Aortic smooth muscle cell (primary cell): ENCODE data around the gene PDXK. TPM values are rescaled to one million over a fixed set of nuclear protein-coding genes. Genes with fewer than 3 reads are reported as not detected.

Source experiments
- total RNA-seq: library from RNA; depleted of rRNA; stranded (reverse); fragments of >200 nt; gene quantifications from 2 replicates; pipeline ENCODE4 v1.2.3, GENCODE V29; 2014

PDXK gene
- total RNA-seq, result 115 and 147 TPM in 2 replicates

GRCh38 chr21:43718872-43719747, at the start of gene PDXK:
TSS of gene PDXK (plus strand) at chr21:43719129. CDS start at chr21:43719295, 166 bp downstream.

GRCh38 chr21:43775795-43776430, 57.0 kb downstream of the PDXK start, which contains the start of gene CSTB:
TSS of gene CSTB (minus strand) at chr21:43776308. CDS start at chr21:43776269, 39 bp downstream.

DNA sequence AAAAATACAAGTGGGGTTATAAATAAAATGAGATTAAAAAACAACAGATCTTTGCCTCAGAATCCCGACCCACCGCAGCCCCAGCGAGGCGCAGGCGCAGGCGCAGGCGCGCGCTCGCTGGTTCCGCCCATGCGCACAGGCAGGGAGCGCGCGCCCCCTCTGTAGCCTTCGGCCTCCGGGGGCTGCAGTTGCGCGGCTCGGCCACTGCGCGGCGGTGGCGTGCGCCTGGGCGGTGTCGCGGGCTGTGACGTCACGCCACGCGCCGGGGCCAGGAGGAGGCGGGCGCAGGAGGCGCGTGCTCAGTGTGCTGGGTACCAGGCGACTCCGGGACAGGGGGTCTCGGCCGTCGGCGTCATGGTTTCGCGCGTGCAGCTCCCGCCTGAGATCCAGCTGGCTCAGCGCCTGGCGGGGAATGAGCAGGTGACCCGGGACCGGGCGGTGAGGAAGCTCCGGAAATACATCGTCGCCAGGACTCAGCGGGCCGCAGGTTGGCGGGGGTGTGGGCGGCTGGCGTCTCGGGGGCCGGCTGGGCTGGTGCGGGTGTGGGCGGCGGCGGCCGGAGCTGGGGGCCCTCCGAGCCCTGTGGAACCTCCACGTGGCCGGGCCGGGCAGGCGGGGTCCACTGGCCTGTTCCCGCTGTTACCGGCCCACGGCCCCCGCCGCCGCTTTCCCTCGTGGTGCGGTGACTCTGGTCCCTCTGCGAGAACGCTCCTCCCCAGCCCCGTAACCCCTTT, 70.5 kb downstream of the PDXK start, which contains the start of gene RRP1:
RRP1 (plus strand) TSS at position 302 of the 734 bp plus-strand sequence; CDS start at position 355, 53 bp downstream.

Other genes with a start within 250 kb of the PDXK start
- gene HSF2BP, start 59.6 kb upstream of the PDXK start, total RNA-seq, result 1.1 and 1.2 TPM in 2 replicates
- gene RRP1B, start 59.6 kb upstream of the PDXK start, total RNA-seq, result 14.4 and 15.9 TPM in 2 replicates
- 15.6 and 27.7 TPM in 2 replicates for gene CSTB, start 57.2 kb downstream of the PDXK start, total RNA-seq
- gene RRP1, start 70.4 kb downstream of the PDXK start, total RNA-seq, result 9.9 and 14.8 TPM in 2 replicates
- 38.0 and 41.0 TPM in 2 replicates for gene AGPAT3, start 146.1 kb downstream of the PDXK start, total RNA-seq